Adipocyte (in vitro differentiated cells): Measurements from ENCODE around the gene RGS1.
"Not testable (repeated sequence)": the region's sequence is repeated elsewhere in the genome, so short reads cannot be mapped to it uniquely, and the experiment has no call there.

ENCODE experiments used
- DNase-seq: peaks from one replicate; pipeline ENCODE4 v3.0.0-alpha.2; 2015; ENCODE audit warnings: low read depth
- H3K27me3 ChIP-seq: replicated peaks from 2 replicates; pipeline ENCODE4 v1.7.0; 2013; ENCODE audit warnings: mild to moderate bottlenecking, low read length, moderate library complexity; ENCODE audit not compliant: control insufficient read depth, insufficient read depth
- H3K36me3 ChIP-seq: 2 replicates; pipeline ENCODE4 v1.7.0; 2013; ENCODE audit warnings: low read length, mild to moderate bottlenecking, moderate library complexity; ENCODE audit not compliant: control insufficient read depth, insufficient read depth, severe bottlenecking
- H3K4me1 ChIP-seq: 2 replicates; pipeline ENCODE4 v1.7.0; 2013; ENCODE audit warnings: mild to moderate bottlenecking, low read length, moderate library complexity; ENCODE audit not compliant: control insufficient read depth, insufficient read depth
- H3K4me3 ChIP-seq: 2 replicates; pipeline ENCODE4 v1.7.0; 2013; ENCODE audit warnings: mild to moderate bottlenecking, low read length, moderate library complexity
- H3K9ac ChIP-seq: 2 replicates; pipeline ENCODE4 v1.7.0; 2013; ENCODE audit warnings: mild to moderate bottlenecking, low read length, moderate library complexity
- H3K9me3 ChIP-seq: 2 replicates; pipeline ENCODE4 v1.7.0; 2013; ENCODE audit warnings: mild to moderate bottlenecking, low read length, moderate library complexity; ENCODE audit not compliant: control insufficient read depth

RGS1 gene

GRCh38 chr1:192575499-192576189 is at the start of gene RGS1:
TSS of gene RGS1 (plus strand) at chr1:192575773. CDS start at chr1:192575793, 20 bp downstream.
- Histone ChIP-seq H3K36me3 (no peaks in the 10 kb centered on the region), H3K4me3 (no peak within 1 kb of the TSS), H3K9ac (no peak within 1 kb of the TSS), H3K9me3 (no peaks in the 10 kb centered on the region), H3K4me1 (peaks cover 16% of the 10 kb centered on the region), H3K27me3 (no peaks in the 10 kb centered on the region)
- DNase-seq = no peak

- Histone ChIP-seq H3K4me1 (peaks cover 23% of the 10 kb centered on the region), H3K4me3 (no peak overlapping the region), H3K9me3 (no peaks in the 10 kb centered on the region), H3K27me3 (no peaks in the 10 kb centered on the region), H3K9ac (no peak overlapping the region), H3K36me3 (no peaks in the 10 kb centered on the region)
- DNase-seq = no peak
These were observed 48.3 kb upstream of the RGS1 start for GRCh38 chr1:192527111-192527795.

GRCh38 chr1:192527950-192528349 is 47.6 kb upstream of the RGS1 start:
- Histone ChIP-seq H3K36me3 (no peaks in the 10 kb centered on the region), H3K9me3 (no peaks in the 10 kb centered on the region), H3K4me3 (no peak overlapping the region), H3K9ac (no peak overlapping the region), H3K27me3 (no peaks in the 10 kb centered on the region), H3K4me1 (peaks cover 23% of the 10 kb centered on the region)
- DNase-seq = no peak

GRCh38 chr1:192529031-192529755 is 46.4 kb upstream of the RGS1 start:
- Histone ChIP-seq H3K36me3 (no peaks in the 10 kb centered on the region), H3K27me3 (no peaks in the 10 kb centered on the region), H3K9ac (no peak overlapping the region), H3K4me3 (no peak overlapping the region), H3K9me3 (no peaks in the 10 kb centered on the region), H3K4me1 (peaks cover 14% of the 10 kb centered on the region)
- DNase-seq = no peak

- Histone ChIP-seq H3K27me3 (no peaks in the 10 kb centered on the region), H3K4me3 (no peak overlapping the region), H3K9me3 (no peaks in the 10 kb centered on the region), H3K36me3 (no peaks in the 10 kb centered on the region), H3K4me1 (peaks cover 12% of the 10 kb centered on the region), H3K9ac (peak overlapping the region; percentile 4)
- DNase-seq = no peak
These were observed 45.8 kb upstream of the RGS1 start for GRCh38 chr1:192529811-192530210.

GRCh38 chr1:192530254-192530653 is 45.3 kb upstream of the RGS1 start:
- Histone ChIP-seq H3K27me3 (no peaks in the 10 kb centered on the region), H3K4me1 (peaks cover 12% of the 10 kb centered on the region), H3K36me3 (no peaks in the 10 kb centered on the region), H3K9ac (peak overlapping the region; percentile 4), H3K9me3 (no peaks in the 10 kb centered on the region), H3K4me3 (peak overlapping the region; percentile 7)
- peak; percentile 42 for DNase-seq

- H3K4me3 ChIP-seq, H3K9ac ChIP-seq, H3K36me3 ChIP-seq, H3K9me3 ChIP-seq, H3K27me3 ChIP-seq: not testable (repeated sequence)
- H3K4me1 ChIP-seq = peaks cover 12% of the 10 kb centered on the region
- DNase-seq = peak; percentile 84
These were observed 44.4 kb upstream of the RGS1 start for GRCh38 chr1:192531037-192531703.

GRCh38 chr1:192534666-192535065 is 40.9 kb upstream of the RGS1 start:
- no peaks in the 10 kb centered on the region for H3K9me3 ChIP-seq
- DNase-seq = no peak
- H3K36me3 ChIP-seq = no peaks in the 10 kb centered on the region
- H3K4me3 ChIP-seq = no peak overlapping the region
- no peak overlapping the region for H3K9ac ChIP-seq
- peaks cover 21% of the 10 kb centered on the region for H3K4me1 ChIP-seq
- H3K27me3 ChIP-seq = no peaks in the 10 kb centered on the region

- H3K4me1 ChIP-seq = peaks cover 15% of the 10 kb centered on the region
- H3K4me3 ChIP-seq = no peak overlapping the region
- H3K36me3 ChIP-seq = no peaks in the 10 kb centered on the region
- H3K9me3 ChIP-seq = no peaks in the 10 kb centered on the region
- no peaks in the 10 kb centered on the region for H3K27me3 ChIP-seq
- no peak overlapping the region for H3K9ac ChIP-seq
- DNase-seq = no peak
These were observed 39.5 kb upstream of the RGS1 start for GRCh38 chr1:192535916-192536664.

- Histone ChIP-seq H3K4me1 (peaks cover 15% of the 10 kb centered on the region), H3K27me3 (no peaks in the 10 kb centered on the region), H3K36me3 (no peaks in the 10 kb centered on the region), H3K9me3 (no peaks in the 10 kb centered on the region), H3K9ac (peak overlapping the region; percentile 38), H3K4me3 (no peak overlapping the region)
- peak; percentile 49 for DNase-seq
These were observed 36.9 kb upstream of the RGS1 start for GRCh38 chr1:192538407-192539296.
